ENCODE measurements around the gene TM4SF20. TPM values are rescaled to one million over a fixed set of nuclear protein-coding genes. Genes with fewer than 3 reads are reported as not detected.
"Not testable (repeated sequence)": the region's sequence is repeated elsewhere in the genome, so short reads cannot be mapped to it uniquely, and the experiment has no call there.

The TM4SF20 gene
- polyA plus RNA-seq, 1 donor (not counting 4 experiments of a cell fraction or from before 2014, with no cell fraction given), result not detected

- no peak for TF ChIP-seq CTCF (optimal IDR thresholded peaks at IDR 0.05 in 1 of 3, IDR thresholded peaks at IDR 0.05 in 1 of 3, conservative IDR thresholded peaks at IDR 0.05 in 1 of 3; ENCODE audit: extremely low read depth in 1 of 3, insufficient read depth in 2 of 3, low read length in 3 of 3)
- no peak for TF ChIP-seq EZH2 (IDR thresholded peaks at IDR 0.05; ENCODE audit: low read length)
- H3K4me3 ChIP-seq (ENCODE audit: control insufficient read depth in 2 of 3, extremely low read depth in 1 of 3, insufficient read depth in 2 of 3, low read depth in 1 of 3, low read length in 3 of 3), result no peak overlapping the region
- no peaks in the 10 kb centered on the region for H4K20me1 ChIP-seq (ENCODE audit: control insufficient read depth, extremely low read depth, insufficient read depth, low read length)
- DNase-seq (ENCODE audit: low read depth, low spot score), result no peak
- H3K9ac ChIP-seq (ENCODE audit: control insufficient read depth, extremely low read depth, insufficient read depth, low read length), result no peak overlapping the region
- no peaks in the 10 kb centered on the region for H3K79me2 ChIP-seq (ENCODE audit: control insufficient read depth, insufficient read depth, low read length)
- no peak for FAIRE-seq
- H3K4me1 ChIP-seq (ENCODE audit: control insufficient read depth, extremely low read depth, insufficient read depth, low read length), result peaks cover 4% of the 10 kb centered on the region
- no peak overlapping the region for H3K27ac ChIP-seq (ENCODE audit: control insufficient read depth, insufficient read depth, low read length)
- H3K9me1 ChIP-seq (ENCODE audit: control insufficient read depth, extremely low read depth, insufficient read depth, low read length), result no peaks in the 10 kb centered on the region
- dilution Hi-C loops (cut with MboI; ENCODE audit: extremely low pct_ligation_motif_present, low sequenced_read_pairs), result no loop called here
- H3K9me3 ChIP-seq (ENCODE audit: control insufficient read depth, low read depth, low read length), result no peaks in the 10 kb centered on the region
- no peak overlapping the region for H2AFZ ChIP-seq (ENCODE audit: control insufficient read depth, low read length)
- H3K4me2 ChIP-seq (ENCODE audit: control insufficient read depth, extremely low read depth, insufficient read depth, low read depth, low read length), result no peak overlapping the region
- H3K27me3 ChIP-seq (ENCODE audit: control insufficient read depth, extremely low read depth, insufficient read depth, low read length), result no peaks in the 10 kb centered on the region
- no peaks in the 10 kb centered on the region for H3K36me3 ChIP-seq (ENCODE audit: control insufficient read depth in 2 of 2, extremely low read depth in 1 of 2, insufficient read depth in 2 of 2, low read length in 2 of 2)
Measured at GRCh38 chr2:227389231-227389630, 10.1 kb upstream of the TM4SF20 start.

- no peak for TF ChIP-seq CTCF (optimal IDR thresholded peaks at IDR 0.05 in 1 of 3, IDR thresholded peaks at IDR 0.05 in 1 of 3, conservative IDR thresholded peaks at IDR 0.05 in 1 of 3; ENCODE audit: extremely low read depth in 1 of 3, insufficient read depth in 2 of 3, low read length in 3 of 3)
- no peak for TF ChIP-seq EZH2 (IDR thresholded peaks at IDR 0.05; ENCODE audit: low read length)
- Histone ChIP-seq H3K4me3 (ENCODE audit: control insufficient read depth in 2 of 3, extremely low read depth in 1 of 3, insufficient read depth in 2 of 3, low read depth in 1 of 3, low read length in 3 of 3) (no peak overlapping the region), H3K36me3 (ENCODE audit: control insufficient read depth in 2 of 2, extremely low read depth in 1 of 2, insufficient read depth in 2 of 2, low read length in 2 of 2) (no peaks in the 10 kb centered on the region), H4K20me1 (ENCODE audit: control insufficient read depth, extremely low read depth, insufficient read depth, low read length) (no peaks in the 10 kb centered on the region), H3K9me3 (ENCODE audit: control insufficient read depth, low read depth, low read length) (no peaks in the 10 kb centered on the region), H2AFZ (ENCODE audit: control insufficient read depth, low read length) (no peak overlapping the region), H3K79me2 (ENCODE audit: control insufficient read depth, insufficient read depth, low read length) (no peaks in the 10 kb centered on the region), H3K4me2 (ENCODE audit: control insufficient read depth, extremely low read depth, insufficient read depth, low read depth, low read length) (peak overlapping the region; percentile 29), H3K4me1 (ENCODE audit: control insufficient read depth, extremely low read depth, insufficient read depth, low read length) (peaks cover 4% of the 10 kb centered on the region), H3K9me1 (ENCODE audit: control insufficient read depth, extremely low read depth, insufficient read depth, low read length) (no peaks in the 10 kb centered on the region), H3K9ac (ENCODE audit: control insufficient read depth, extremely low read depth, insufficient read depth, low read length) (no peak overlapping the region), H3K27me3 (ENCODE audit: control insufficient read depth, extremely low read depth, insufficient read depth, low read length) (peaks cover 4% of the 10 kb centered on the region), H3K27ac (ENCODE audit: control insufficient read depth, insufficient read depth, low read length) (peak overlapping the region; percentile 59)
- DNase-seq (ENCODE audit: low read depth, low spot score) (peak; percentile 75), FAIRE-seq (peak; percentile 82)
- dilution Hi-C loops (cut with MboI; ENCODE audit: extremely low pct_ligation_motif_present, low sequenced_read_pairs), result no loop called here
Measured at GRCh38 chr2:227388537-227389011, 9.5 kb upstream of the TM4SF20 start.

- H3K4me3 ChIP-seq (ENCODE audit: control insufficient read depth in 2 of 3, extremely low read depth in 1 of 3, insufficient read depth in 2 of 3, low read depth in 1 of 3, low read length in 3 of 3); H3K4me1 ChIP-seq (ENCODE audit: control insufficient read depth, extremely low read depth, insufficient read depth, low read length); H3K79me2 ChIP-seq (ENCODE audit: control insufficient read depth, insufficient read depth, low read length); H4K20me1 ChIP-seq (ENCODE audit: control insufficient read depth, extremely low read depth, insufficient read depth, low read length); H3K9me3 ChIP-seq (ENCODE audit: control insufficient read depth, low read depth, low read length); H3K9me1 ChIP-seq (ENCODE audit: control insufficient read depth, extremely low read depth, insufficient read depth, low read length); H3K36me3 ChIP-seq (ENCODE audit: control insufficient read depth in 2 of 2, extremely low read depth in 1 of 2, insufficient read depth in 2 of 2, low read length in 2 of 2); H2AFZ ChIP-seq (ENCODE audit: control insufficient read depth, low read length); DNase-seq (ENCODE audit: low read depth, low spot score); FAIRE-seq; H3K27me3 ChIP-seq (ENCODE audit: control insufficient read depth, extremely low read depth, insufficient read depth, low read length); dilution Hi-C loops (cut with MboI; ENCODE audit: extremely low pct_ligation_motif_present, low sequenced_read_pairs); H3K9ac ChIP-seq (ENCODE audit: control insufficient read depth, extremely low read depth, insufficient read depth, low read length): not testable (repeated sequence)
- H3K4me2 ChIP-seq (ENCODE audit: control insufficient read depth, extremely low read depth, insufficient read depth, low read depth, low read length), result peak within 1 kb of the TSS; percentile 29
- peak within 1 kb of the TSS; percentile 59 for H3K27ac ChIP-seq (ENCODE audit: control insufficient read depth, insufficient read depth, low read length)
Measured at GRCh38 chr2:227387583-227387982, 8.5 kb upstream of the TM4SF20 start, which contains the start of gene SCYGR1. Gene SCYGR1, minus strand, starts transcription at chr2:227387949. Its CDS starts 0 bp downstream, at chr2:227387949.

Measured in keratinocyte (primary cell).